ENCODE results near the gene PAF1.

DNA sequence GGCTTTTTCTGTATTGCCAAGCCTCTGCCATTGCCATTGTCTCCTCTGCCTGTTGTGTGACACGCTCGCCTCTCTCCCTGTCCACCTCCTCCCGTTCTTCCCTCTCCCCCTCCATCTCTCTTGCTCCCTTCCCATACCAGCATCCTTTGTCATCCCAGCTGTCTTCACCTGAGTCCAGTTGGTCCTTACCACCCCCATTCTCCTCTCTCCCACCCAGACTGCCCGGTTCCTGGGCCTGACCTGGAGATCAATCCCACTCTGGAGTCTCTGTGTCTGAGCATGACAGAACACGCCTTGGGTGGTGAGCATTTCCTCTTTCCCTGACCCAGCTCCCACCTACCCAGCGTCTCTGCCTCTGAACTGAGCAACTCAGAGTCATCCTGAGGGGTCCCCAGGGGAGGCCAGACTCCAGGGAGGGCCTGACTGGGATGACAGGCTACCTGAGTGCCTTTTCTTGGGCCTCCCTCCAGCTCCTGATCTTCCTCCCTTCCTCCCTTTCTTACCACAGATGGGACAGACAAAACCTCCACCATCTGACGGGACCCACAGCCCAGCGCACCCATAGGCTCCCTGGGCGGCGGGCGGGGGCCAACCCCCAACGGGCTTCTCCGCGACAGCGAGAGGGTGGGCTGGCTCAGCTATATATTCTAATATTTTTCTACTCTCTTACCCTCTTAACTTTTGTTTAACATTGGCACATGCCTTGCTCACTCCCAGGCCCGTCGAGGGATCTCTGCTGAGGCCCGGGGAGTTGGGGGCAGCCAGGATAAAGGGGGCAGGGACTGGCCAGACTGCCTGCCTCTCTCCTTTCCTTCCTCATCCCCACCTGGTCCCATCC lies 7.7 kb downstream of the PAF1 start:
- TF ChIP-seq, protein P1, sequence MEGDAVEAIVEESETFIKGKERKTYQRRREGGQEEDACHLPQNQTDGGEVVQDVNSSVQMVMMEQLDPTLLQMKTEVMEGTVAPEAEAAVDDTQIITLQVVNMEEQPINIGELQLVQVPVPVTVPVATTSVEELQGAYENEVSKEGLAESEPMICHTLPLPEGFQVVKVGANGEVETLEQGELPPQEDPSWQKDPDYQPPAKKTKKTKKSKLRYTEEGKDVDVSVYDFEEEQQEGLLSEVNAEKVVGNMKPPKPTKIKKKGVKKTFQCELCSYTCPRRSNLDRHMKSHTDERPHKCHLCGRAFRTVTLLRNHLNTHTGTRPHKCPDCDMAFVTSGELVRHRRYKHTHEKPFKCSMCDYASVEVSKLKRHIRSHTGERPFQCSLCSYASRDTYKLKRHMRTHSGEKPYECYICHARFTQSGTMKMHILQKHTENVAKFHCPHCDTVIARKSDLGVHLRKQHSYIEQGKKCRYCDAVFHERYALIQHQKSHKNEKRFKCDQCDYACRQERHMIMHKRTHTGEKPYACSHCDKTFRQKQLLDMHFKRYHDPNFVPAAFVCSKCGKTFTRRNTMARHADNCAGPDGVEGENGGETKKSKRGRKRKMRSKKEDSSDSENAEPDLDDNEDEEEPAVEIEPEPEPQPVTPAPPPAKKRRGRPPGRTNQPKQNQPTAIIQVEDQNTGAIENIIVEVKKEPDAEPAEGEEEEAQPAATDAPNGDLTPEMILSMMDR (IDR thresholded peaks at IDR 0.05) = no peak
- no peak for TF ChIP-seq EZH2phosphoT487 (IDR thresholded peaks at IDR 0.05)

Data from neural progenitor cell (in vitro differentiated cells).